GM18861 (cell line): ENCODE measurements around the gene EPRS1.
"Not testable (repeated sequence)": the region's sequence is repeated elsewhere in the genome, so short reads cannot be mapped to it uniquely, and the experiment has no call there.

Source experiments
- ATAC-seq: cut with Tn5 transposase; IDR thresholded peaks from one replicate; pipeline ENCODE4 v1.9.1; 2021; ENCODE audit not compliant: unreplicated experiment

EPRS1 gene

GRCh38 chr1:220040028-220040596 is 6.2 kb downstream of the EPRS1 start:
- ATAC-seq, result no peak

GRCh38 chr1:220038640-220039039 is 7.7 kb downstream of the EPRS1 start:
- ATAC-seq, result no peak

GRCh38 chr1:220037810-220038209 is 8.5 kb downstream of the EPRS1 start:
- ATAC-seq, result not testable (repeated sequence)

GRCh38 chr1:220032911-220033310 is 13.4 kb downstream of the EPRS1 start:
- no peak for ATAC-seq

DNA sequence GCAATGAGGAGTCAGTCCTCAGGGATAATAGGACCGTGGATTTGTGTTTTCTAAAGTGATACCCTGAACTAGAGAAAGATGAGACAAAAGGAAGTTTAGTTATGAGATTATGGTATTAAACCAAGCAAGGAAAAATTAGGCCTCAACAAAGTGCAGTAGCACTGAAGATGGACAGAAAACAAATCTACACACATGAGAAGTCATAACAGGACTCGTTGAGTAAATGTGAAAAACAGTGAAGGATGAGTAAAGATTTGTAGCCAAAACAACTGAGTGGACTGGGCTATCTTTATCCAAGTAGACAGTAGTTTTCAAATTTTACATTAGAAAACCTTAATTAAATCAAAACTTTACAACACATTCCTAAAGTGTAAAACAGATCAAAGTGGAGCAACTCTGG is 15.0 kb downstream of the EPRS1 start:
- ATAC-seq, result no peak

GRCh38 chr1:220028346-220028895 is 17.9 kb downstream of the EPRS1 start:
- peak; percentile 50 for ATAC-seq

DNA sequence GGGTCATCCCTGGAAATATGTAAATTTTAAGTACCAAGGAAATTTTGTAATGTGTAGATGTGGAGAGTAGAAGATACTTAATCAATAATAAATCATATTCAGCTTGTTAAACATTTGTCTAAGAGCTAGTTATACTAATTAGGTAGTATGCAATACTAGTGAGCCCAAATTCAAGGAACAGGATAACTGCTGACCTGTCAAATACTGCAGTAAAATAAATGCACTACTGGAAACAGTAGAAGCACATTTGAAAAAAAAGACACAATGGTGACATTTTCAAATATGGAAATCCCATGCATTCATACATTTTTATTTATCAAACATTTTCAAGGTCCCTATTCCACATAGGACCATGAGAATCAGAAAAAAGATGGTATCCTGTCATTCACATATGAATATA is 27.2 kb downstream of the EPRS1 start:
- no peak for ATAC-seq

- ATAC-seq, result peak; percentile 89
Measured at GRCh38 chr1:220013497-220013896, 32.8 kb downstream of the EPRS1 start.

- ATAC-seq, result no peak
Measured at GRCh38 chr1:220012259-220012658, 34.0 kb downstream of the EPRS1 start.

GRCh38 chr1:220011620-220012019 is 34.7 kb downstream of the EPRS1 start:
- no peak for ATAC-seq

DNA sequence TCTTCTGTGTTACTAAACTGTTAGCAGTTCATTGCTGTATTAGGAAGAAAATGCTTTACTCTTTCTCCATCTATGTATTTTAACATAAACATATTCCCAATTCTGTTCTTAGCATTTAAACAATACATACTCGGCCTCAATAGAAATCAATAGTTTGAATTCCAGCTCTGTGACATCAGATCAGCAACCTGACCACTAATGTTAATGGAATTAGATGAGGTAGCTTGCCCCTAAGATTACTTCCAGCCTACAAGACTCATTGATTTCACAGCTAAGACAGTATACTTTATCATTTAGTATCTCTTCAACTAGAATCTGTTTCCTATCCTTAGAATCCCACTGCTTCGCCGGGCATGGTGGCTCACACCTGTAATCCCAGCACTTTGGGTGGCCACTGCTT is 38.9 kb downstream of the EPRS1 start:
- ATAC-seq, result no peak

GRCh38 chr1:220005489-220005888 is 40.8 kb downstream of the EPRS1 start:
- ATAC-seq, result no peak

GRCh38 chr1:220003610-220004299 is 42.5 kb downstream of the EPRS1 start:
- no peak for ATAC-seq

- ATAC-seq, result no peak
Measured at GRCh38 chr1:220003015-220003414, 43.3 kb downstream of the EPRS1 start.

- ATAC-seq, result no peak
Measured at GRCh38 chr1:220001095-220001501, 45.2 kb downstream of the EPRS1 start.

DNA sequence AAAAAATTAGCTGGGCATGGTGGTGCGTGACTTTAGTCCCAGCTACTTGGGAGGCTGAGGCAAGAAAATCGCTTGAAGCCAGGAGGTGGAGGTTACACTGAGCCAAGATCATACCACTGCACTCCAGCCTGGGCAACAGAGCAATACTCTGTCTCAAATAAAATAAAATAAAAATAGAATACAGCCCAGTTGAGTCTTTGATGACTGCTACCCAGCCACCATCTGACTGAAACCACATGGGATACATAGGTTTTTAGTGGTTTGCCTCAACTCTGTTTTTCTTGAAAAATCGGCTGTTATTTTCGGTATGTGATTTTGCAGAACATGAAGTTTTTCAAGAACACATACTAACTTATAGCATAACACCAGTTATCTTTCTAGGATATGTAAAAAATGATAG is 46.5 kb downstream of the EPRS1 start:
- ATAC-seq, result no peak
